NAMALWA (cell line): Measurements from ENCODE around the gene ZC3H18.

Experiments
- DNase-seq: peaks from one replicate; pipeline ENCODE4 v3.0.0-alpha.2; 2015; ENCODE audit warnings: low spot score

Gene ZC3H18

GRCh38 chr16:88678224-88678979, 108.2 kb downstream of the ZC3H18 start:
- DNase-seq, result no peak

DNA sequence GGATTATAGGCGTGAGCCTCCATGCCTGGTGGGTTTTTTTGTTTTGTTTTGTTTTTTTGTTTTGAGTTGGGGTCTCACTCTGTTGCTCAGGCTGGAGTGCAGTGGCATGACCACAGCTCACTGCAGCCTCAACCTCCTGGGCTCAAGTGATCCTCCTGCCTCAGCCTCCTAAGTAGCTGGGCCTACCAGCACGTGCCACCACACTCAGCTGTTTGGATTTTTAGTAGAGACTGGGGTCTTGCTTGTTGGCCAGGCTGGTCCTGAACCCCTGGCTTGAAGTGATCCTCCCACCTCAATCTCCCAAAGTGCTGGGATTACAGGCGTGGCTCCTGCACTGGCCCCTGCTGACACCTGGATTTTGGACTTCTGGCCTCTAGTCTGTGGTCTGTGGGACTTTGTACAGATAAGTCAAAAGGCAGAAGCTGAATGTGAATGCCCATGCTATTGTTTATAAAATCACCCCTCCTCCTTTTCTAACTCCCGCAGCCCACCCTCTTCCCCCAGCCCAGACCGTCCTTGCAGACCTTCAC, 110.4 kb downstream of the ZC3H18 start:
- no peak for DNase-seq

DNA sequence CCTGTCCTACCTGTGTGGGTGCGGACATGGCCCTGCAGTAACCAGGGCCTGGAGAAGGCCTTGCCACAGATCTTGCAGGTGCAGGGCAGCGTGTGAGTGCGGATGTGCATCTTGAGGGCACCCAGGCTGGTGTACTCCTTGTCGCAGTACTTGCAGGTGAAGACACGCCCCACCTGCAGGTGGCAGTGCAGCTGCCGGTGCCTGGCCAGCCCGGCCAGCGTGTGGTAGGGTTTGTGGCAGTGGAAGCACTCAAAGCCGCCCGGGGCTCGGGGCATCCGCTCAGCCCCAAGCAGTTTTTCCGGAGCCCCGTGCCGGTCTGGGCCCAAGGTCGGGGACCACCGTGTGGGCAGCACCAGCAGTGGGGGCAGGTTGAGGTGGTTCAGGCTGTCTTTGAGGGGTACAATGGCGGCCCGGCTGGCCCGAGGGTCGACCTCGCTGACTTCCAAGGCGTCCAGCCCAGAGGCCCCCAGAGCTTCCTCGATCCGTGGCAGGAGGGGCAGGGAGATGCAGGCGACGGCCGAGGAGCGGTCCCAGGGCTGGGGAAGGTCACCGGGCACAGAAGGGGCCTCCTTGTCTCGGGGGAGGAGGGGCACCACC, 111.0 kb downstream of the ZC3H18 start:
- DNase-seq, result peak; percentile 79
